KMS-11 (cell line): ENCODE data around the gene STAMBP.

Experiments used
- H2AFZ ChIP-seq: fragments of 200-600 bp; sonication (generic); 2 replicates; pipeline ENCODE4 v1.6.1; 2016; ENCODE audit warnings: antibody characterized with exemption, mixed run types, low read depth
- H3K27ac ChIP-seq: fragments of 200-600 bp; sonication (generic); 2 replicates; pipeline ENCODE4 v1.6.1; 2016; ENCODE audit warnings: mild to moderate bottlenecking, mixed run types
- H3K27me3 ChIP-seq: fragments of 200-600 bp; sonication (generic); 2 replicates; pipeline ENCODE4 v1.6.1; 2017; ENCODE audit warnings: mild to moderate bottlenecking, low read depth, mixed run types, moderate library complexity; ENCODE audit not compliant: insufficient read depth
- H3K36me3 ChIP-seq: fragments of 200-600 bp; sonication (generic); 2 replicates; pipeline ENCODE4 v1.6.1; 2017; ENCODE audit warnings: mild to moderate bottlenecking, mixed run types; ENCODE audit not compliant: insufficient read depth
- H3K4me1 ChIP-seq: fragments of 200-600 bp; sonication (generic); 2 replicates; pipeline ENCODE4 v1.6.1; 2016; ENCODE audit warnings: mild to moderate bottlenecking, low read depth, mixed run types; ENCODE audit not compliant: poor library complexity, severe bottlenecking
- H3K4me2 ChIP-seq: fragments of 200-600 bp; sonication (generic); 2 replicates; pipeline ENCODE4 v1.7.0; 2016; ENCODE audit warnings: mild to moderate bottlenecking, mixed run types
- H3K4me3 ChIP-seq: fragments of 200-600 bp; sonication (generic); IDR thresholded peaks from 2 replicates; pipeline ENCODE4 v1.6.1; 2017; ENCODE audit warnings: low read depth, low read length, mixed read lengths; ENCODE audit not compliant: insufficient read depth
- H3K79me2 ChIP-seq: fragments of 200-600 bp; sonication (generic); 2 replicates; pipeline ENCODE4 v1.6.1; 2016; ENCODE audit warnings: low read depth, mixed run types; ENCODE audit not compliant: insufficient read depth
- H3K9ac ChIP-seq: fragments of 200-600 bp; sonication (generic); 2 replicates; pipeline ENCODE4 v1.6.1; 2016; ENCODE audit warnings: mild to moderate bottlenecking, mixed run types
- H4K20me1 ChIP-seq: fragments of 200-600 bp; sonication (generic); 2 replicates; pipeline ENCODE4 v1.6.1; 2016; ENCODE audit warnings: mild to moderate bottlenecking, mixed run types; ENCODE audit not compliant: insufficient read depth
- TF ChIP-seq, protein P1 (sequence below): fragments of 200-600 bp; sonication (generic); conservative IDR thresholded peaks from 2 replicates; pipeline ENCODE4 v1.6.1; 2017; ENCODE audit warnings: low read depth, mild to moderate bottlenecking, antibody characterized with exemption, low read length, moderate library complexity, mixed read lengths

The STAMBP gene

DNA sequence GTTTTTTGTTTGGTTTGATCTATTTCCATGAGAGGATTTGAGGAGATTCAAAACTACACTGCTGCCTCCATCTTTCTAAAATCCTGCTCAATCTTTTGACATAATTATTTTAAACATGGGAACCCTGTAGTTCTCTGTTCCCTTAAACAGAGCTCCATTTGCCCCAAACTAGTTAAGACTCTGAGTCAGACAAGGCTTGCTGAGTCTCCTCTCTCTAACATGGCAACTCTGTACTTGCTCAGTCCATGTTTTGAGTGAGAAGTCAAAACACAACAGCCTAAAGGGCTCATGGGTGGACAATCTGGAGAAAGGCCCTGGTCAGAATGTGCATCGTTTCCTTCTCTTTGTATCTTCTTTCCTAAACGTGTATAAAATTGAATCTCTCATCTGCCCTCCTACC, 7.1 kb upstream of the STAMBP start:
- Histone ChIP-seq H2AFZ (no peak overlapping the region), H3K4me3 (no peak overlapping the region), H3K27ac (no peak overlapping the region), H4K20me1 (no peaks in the 10 kb centered on the region), H3K27me3 (no peaks in the 10 kb centered on the region), H3K4me2 (no peak overlapping the region), H3K36me3 (no peaks in the 10 kb centered on the region), H3K9ac (no peak overlapping the region), H3K4me1 (peaks cover 18% of the 10 kb centered on the region), H3K79me2 (no peaks in the 10 kb centered on the region)
- TF ChIP-seq, protein P1, sequence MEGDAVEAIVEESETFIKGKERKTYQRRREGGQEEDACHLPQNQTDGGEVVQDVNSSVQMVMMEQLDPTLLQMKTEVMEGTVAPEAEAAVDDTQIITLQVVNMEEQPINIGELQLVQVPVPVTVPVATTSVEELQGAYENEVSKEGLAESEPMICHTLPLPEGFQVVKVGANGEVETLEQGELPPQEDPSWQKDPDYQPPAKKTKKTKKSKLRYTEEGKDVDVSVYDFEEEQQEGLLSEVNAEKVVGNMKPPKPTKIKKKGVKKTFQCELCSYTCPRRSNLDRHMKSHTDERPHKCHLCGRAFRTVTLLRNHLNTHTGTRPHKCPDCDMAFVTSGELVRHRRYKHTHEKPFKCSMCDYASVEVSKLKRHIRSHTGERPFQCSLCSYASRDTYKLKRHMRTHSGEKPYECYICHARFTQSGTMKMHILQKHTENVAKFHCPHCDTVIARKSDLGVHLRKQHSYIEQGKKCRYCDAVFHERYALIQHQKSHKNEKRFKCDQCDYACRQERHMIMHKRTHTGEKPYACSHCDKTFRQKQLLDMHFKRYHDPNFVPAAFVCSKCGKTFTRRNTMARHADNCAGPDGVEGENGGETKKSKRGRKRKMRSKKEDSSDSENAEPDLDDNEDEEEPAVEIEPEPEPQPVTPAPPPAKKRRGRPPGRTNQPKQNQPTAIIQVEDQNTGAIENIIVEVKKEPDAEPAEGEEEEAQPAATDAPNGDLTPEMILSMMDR: no peak

GRCh38 chr2:73822276-73822675, 6.5 kb upstream of the STAMBP start:
- H4K20me1 ChIP-seq: no peaks in the 10 kb centered on the region
- H3K79me2 ChIP-seq: no peaks in the 10 kb centered on the region
- no peaks in the 10 kb centered on the region for H3K27me3 ChIP-seq
- H3K36me3 ChIP-seq: no peaks in the 10 kb centered on the region
- no peak overlapping the region for H2AFZ ChIP-seq
- H3K9ac ChIP-seq: no peak overlapping the region
- TF ChIP-seq, protein P1: no peak
- H3K4me1 ChIP-seq: peaks cover 19% of the 10 kb centered on the region
- H3K4me3 ChIP-seq: no peak overlapping the region
- H3K4me2 ChIP-seq: no peak overlapping the region
- no peak overlapping the region for H3K27ac ChIP-seq

DNA sequence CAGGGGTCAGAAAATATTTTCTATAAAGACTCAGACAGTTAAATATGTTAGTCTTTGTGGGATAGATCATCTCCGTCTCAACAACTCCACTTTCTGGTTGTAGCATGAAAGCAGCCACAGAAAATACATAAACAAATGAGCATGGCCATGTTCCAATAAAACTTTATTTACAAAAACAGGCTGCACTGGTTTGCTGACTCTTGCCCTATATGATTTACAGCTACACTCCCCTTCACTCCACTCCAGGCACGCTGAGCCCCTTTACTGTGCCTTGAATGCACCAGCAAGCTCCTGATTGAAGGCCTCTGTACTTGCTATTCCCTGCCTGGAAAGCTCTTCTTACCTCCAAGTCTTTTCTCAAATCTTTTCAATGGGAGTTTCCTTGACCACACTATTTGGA, 5.8 kb upstream of the STAMBP start:
- TF ChIP-seq, protein P1: no peak
- Histone ChIP-seq H3K4me1 (peaks cover 26% of the 10 kb centered on the region), H3K36me3 (no peaks in the 10 kb centered on the region), H3K27ac (no peak overlapping the region), H3K4me3 (no peak overlapping the region), H2AFZ (no peak overlapping the region), H3K79me2 (no peaks in the 10 kb centered on the region), H3K27me3 (no peaks in the 10 kb centered on the region), H3K9ac (no peak overlapping the region), H3K4me2 (no peak overlapping the region), H4K20me1 (no peaks in the 10 kb centered on the region)

GRCh38 chr2:73823416-73823815, 5.3 kb upstream of the STAMBP start:
- Histone ChIP-seq H3K4me3 (no peak overlapping the region), H3K4me1 (peaks cover 28% of the 10 kb centered on the region), H3K79me2 (no peaks in the 10 kb centered on the region), H3K4me2 (no peak overlapping the region), H3K27ac (no peak overlapping the region), H3K36me3 (no peaks in the 10 kb centered on the region), H2AFZ (no peak overlapping the region), H3K9ac (no peak overlapping the region), H3K27me3 (no peaks in the 10 kb centered on the region), H4K20me1 (no peaks in the 10 kb centered on the region)
- TF ChIP-seq, protein P1: no peak
